GM12892 (cell line): ENCODE data around the gene TMEM40.

Experiments used
- POLR2A ChIP-seq: IDR thresholded peaks from 2 replicates; pipeline ENCODE4 v1.6.1; 2011; ENCODE audit warnings: low read depth, low read length, control low read depth
- POLR2AphosphoS5 ChIP-seq: IDR thresholded peaks from 2 replicates; pipeline ENCODE4 v1.6.1; 2011; ENCODE audit warnings: low read depth, low read length, control low read depth
- TAF1 ChIP-seq: IDR thresholded peaks from 2 replicates; pipeline ENCODE4 v1.6.1; 2011; ENCODE audit warnings: low read depth, mild to moderate bottlenecking, control low read depth, low read length, borderline replicate concordance

GRCh38 chr3:12737833-12738232 is 21.2 kb downstream of the TMEM40 start:
- TF ChIP-seq POLR2AphosphoS5 (no peak), POLR2A (no peak), TAF1 (no peak)
